A172 (cell line): ENCODE results near the gene HMGN3. TPM values are rescaled to one million over a fixed set of nuclear protein-coding genes. Genes with fewer than 3 reads are reported as not detected.
A peak's percentile ranks its signal among the peaks of the same experiment; 100 is the strongest.

Experiments
- DNase-seq: peaks from one replicate; pipeline ENCODE4 v3.0.0-alpha.2; 2015; ENCODE audit warnings: low spot score
- total RNA-seq: library from RNA; depleted of rRNA; stranded (reverse); fragments of >200 nt; shearing (Covaris generic); gene quantifications from 2 replicates; pipeline ENCODE4 v1.2.3, GENCODE V29; 2014

HMGN3 gene
- total RNA-seq, 1 experiment from 2014 or later = 119 TPM

GRCh38 chr6:79232696-79233462 lies 1.6 kb downstream of the HMGN3 start:
- DNase-seq = no peak

- DNase-seq = no peak
Observed at GRCh38 chr6:79231666-79232065, 2.8 kb downstream of the HMGN3 start.

GRCh38 chr6:79231101-79231500 lies 3.4 kb downstream of the HMGN3 start:
- DNase-seq = no peak

GRCh38 chr6:79230149-79230548 lies 4.3 kb downstream of the HMGN3 start:
- no peak for DNase-seq

- DNase-seq = no peak
Observed at GRCh38 chr6:79227445-79227844, 7.0 kb downstream of the HMGN3 start.

- DNase-seq = no peak
Observed at GRCh38 chr6:79226660-79227059, 7.8 kb downstream of the HMGN3 start.

- no peak for DNase-seq
Observed at GRCh38 chr6:79225717-79226599, 8.5 kb downstream of the HMGN3 start.

GRCh38 chr6:79223611-79224404 lies 10.7 kb downstream of the HMGN3 start:
- no peak for DNase-seq

- peak; percentile 22 for DNase-seq
Observed at GRCh38 chr6:79215213-79215824, 19.2 kb downstream of the HMGN3 start.

- DNase-seq = no peak
Observed at GRCh38 chr6:79212859-79213258, 21.6 kb downstream of the HMGN3 start.

- DNase-seq = no peak
Observed at GRCh38 chr6:79208816-79209215, 25.7 kb downstream of the HMGN3 start.

GRCh38 chr6:79203753-79204253 lies 30.7 kb downstream of the HMGN3 start:
- DNase-seq = no peak

GRCh38 chr6:79202556-79202955 lies 31.9 kb downstream of the HMGN3 start:
- no peak for DNase-seq

GRCh38 chr6:79201983-79202382 lies 32.5 kb downstream of the HMGN3 start:
- no peak for DNase-seq

GRCh38 chr6:79201143-79201542 lies 33.3 kb downstream of the HMGN3 start:
- no peak for DNase-seq

- DNase-seq = no peak
Observed at GRCh38 chr6:79196912-79197311, 37.6 kb downstream of the HMGN3 start.

GRCh38 chr6:79193971-79194370 lies 40.5 kb downstream of the HMGN3 start:
- no peak for DNase-seq

- no peak for DNase-seq
Observed at GRCh38 chr6:79189760-79190350, 44.6 kb downstream of the HMGN3 start.

GRCh38 chr6:79188885-79189480 lies 45.5 kb downstream of the HMGN3 start:
- DNase-seq = no peak

- DNase-seq = no peak
Observed at GRCh38 chr6:79188107-79188506, 46.4 kb downstream of the HMGN3 start.

GRCh38 chr6:79186564-79186963 lies 47.9 kb downstream of the HMGN3 start:
- no peak for DNase-seq
